ENCODE data around the gene TRAM2. TPM values are rescaled to one million over a fixed set of nuclear protein-coding genes. Genes with fewer than 3 reads are reported as not detected.

Gene TRAM2
- total RNA-seq, 1 donor from 2014 or later = 11.0 TPM

GRCh38 chr6:52511572-52512151 lies 65.2 kb downstream of the TRAM2 start:
- no peak for DNase-seq (ENCODE audit: extremely low spot score in 2 of 2)
- TF ChIP-seq POLR2AphosphoS5 (IDR thresholded peaks at IDR 0.05; ENCODE audit: insufficient read depth in 1 of 2, low read depth in 1 of 2) (no peak), POLR2A (IDR thresholded peaks at IDR 0.05) (no peak)
- TF ChIP-seq, protein P1, sequence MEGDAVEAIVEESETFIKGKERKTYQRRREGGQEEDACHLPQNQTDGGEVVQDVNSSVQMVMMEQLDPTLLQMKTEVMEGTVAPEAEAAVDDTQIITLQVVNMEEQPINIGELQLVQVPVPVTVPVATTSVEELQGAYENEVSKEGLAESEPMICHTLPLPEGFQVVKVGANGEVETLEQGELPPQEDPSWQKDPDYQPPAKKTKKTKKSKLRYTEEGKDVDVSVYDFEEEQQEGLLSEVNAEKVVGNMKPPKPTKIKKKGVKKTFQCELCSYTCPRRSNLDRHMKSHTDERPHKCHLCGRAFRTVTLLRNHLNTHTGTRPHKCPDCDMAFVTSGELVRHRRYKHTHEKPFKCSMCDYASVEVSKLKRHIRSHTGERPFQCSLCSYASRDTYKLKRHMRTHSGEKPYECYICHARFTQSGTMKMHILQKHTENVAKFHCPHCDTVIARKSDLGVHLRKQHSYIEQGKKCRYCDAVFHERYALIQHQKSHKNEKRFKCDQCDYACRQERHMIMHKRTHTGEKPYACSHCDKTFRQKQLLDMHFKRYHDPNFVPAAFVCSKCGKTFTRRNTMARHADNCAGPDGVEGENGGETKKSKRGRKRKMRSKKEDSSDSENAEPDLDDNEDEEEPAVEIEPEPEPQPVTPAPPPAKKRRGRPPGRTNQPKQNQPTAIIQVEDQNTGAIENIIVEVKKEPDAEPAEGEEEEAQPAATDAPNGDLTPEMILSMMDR (IDR thresholded peaks at IDR 0.05) = no peak
- peaks cover 62% of the 10 kb centered on the region for H3K4me1 ChIP-seq
- no peak overlapping the region for H3K4me3 ChIP-seq
- H3K27ac ChIP-seq = peak overlapping the region; percentile 91
- intact Hi-C loops (cut with DNase I) = loop anchor here (5.0 kb wide), 1 partner anchor 66 kb away; the partner anchor contains the start of gene TRAM2
- no peaks in the 10 kb centered on the region for H3K9me3 ChIP-seq
- H3K27me3 ChIP-seq = no peaks in the 10 kb centered on the region
- H3K36me3 ChIP-seq = peaks cover 0 to 26% of the 10 kb centered on the region in 2 donors

GRCh38 chr6:52511163-52511562 lies 65.7 kb downstream of the TRAM2 start:
- H3K27ac ChIP-seq = peak overlapping the region; percentile 91
- H3K27me3 ChIP-seq = no peaks in the 10 kb centered on the region
- H3K9me3 ChIP-seq = no peaks in the 10 kb centered on the region
- TF ChIP-seq POLR2AphosphoS5 (IDR thresholded peaks at IDR 0.05; ENCODE audit: insufficient read depth in 1 of 2, low read depth in 1 of 2) (no peak), POLR2A (IDR thresholded peaks at IDR 0.05) (no peak)
- TF ChIP-seq, protein P1 (IDR thresholded peaks at IDR 0.05) = no peak
- no peak for DNase-seq (ENCODE audit: extremely low spot score in 2 of 2)
- no peak overlapping the region for H3K4me3 ChIP-seq
- intact Hi-C loops (cut with DNase I) = loop anchor here (5.0 kb wide), 1 partner anchor 66 kb away; the partner anchor contains the start of gene TRAM2
- peaks cover 57% of the 10 kb centered on the region for H3K4me1 ChIP-seq
- peaks cover 0 to 27% of the 10 kb centered on the region in 2 donors for H3K36me3 ChIP-seq

DNA sequence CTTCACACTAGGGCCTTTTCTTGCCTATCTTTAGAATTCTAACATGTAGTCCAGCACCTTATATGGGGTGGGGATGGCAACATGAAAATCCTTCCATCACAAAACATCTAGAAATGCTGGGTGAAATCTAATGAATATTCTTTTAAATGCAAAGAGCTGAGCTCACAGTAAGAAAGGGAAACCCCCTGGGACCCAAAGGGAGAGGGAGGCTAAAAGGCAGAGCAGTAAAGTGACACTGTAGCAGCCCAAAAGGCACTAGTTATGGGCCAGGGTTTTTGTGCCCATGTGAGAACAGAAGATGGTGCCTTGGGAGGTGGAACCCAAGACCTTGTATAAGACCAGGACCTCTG lies 66.7 kb downstream of the TRAM2 start:
- Histone ChIP-seq H3K36me3 (peaks cover 0 to 27% of the 10 kb centered on the region in 2 donors), H3K9me3 (no peaks in the 10 kb centered on the region), H3K4me1 (peaks cover 47% of the 10 kb centered on the region), H3K4me3 (no peak overlapping the region), H3K27me3 (no peaks in the 10 kb centered on the region), H3K27ac (peak overlapping the region; percentile 18)
- TF ChIP-seq POLR2AphosphoS5 (IDR thresholded peaks at IDR 0.05; ENCODE audit: insufficient read depth in 1 of 2, low read depth in 1 of 2) (no peak), POLR2A (IDR thresholded peaks at IDR 0.05) (no peak)
- TF ChIP-seq, protein P1 (IDR thresholded peaks at IDR 0.05) = no peak
- DNase-seq (ENCODE audit: extremely low spot score in 2 of 2) = no peak
- intact Hi-C loops (cut with DNase I) = loop anchor here (5.0 kb wide), 1 partner anchor 67 kb away; the partner anchor contains the start of gene TRAM2

- Histone ChIP-seq H3K27ac (peak overlapping the region; percentile 18), H3K4me3 (no peak overlapping the region), H3K4me1 (peaks cover 47% of the 10 kb centered on the region), H3K27me3 (no peaks in the 10 kb centered on the region), H3K9me3 (no peaks in the 10 kb centered on the region), H3K36me3 (peaks cover 0 to 27% of the 10 kb centered on the region in 2 donors)
- intact Hi-C loops (cut with DNase I) = loop anchor here (5.0 kb wide), 1 partner anchor 68 kb away; the partner anchor contains the start of gene TRAM2
- TF ChIP-seq POLR2AphosphoS5 (IDR thresholded peaks at IDR 0.05; ENCODE audit: insufficient read depth in 1 of 2, low read depth in 1 of 2) = no peak
- TF ChIP-seq, protein P1 (IDR thresholded peaks at IDR 0.05) = no peak
- TF ChIP-seq POLR2A (IDR thresholded peaks at IDR 0.05) = no peak
- DNase-seq (ENCODE audit: extremely low spot score in 2 of 2) = peak in 1 of 2 donors; percentile 75
These were observed 67.3 kb downstream of the TRAM2 start for GRCh38 chr6:52509281-52510212.

Data from vagina (tissue), 2 donors.